HEK293 (cell line): ENCODE results near the gene ZNF48.

Source experiments
- BCL11B ChIP-seq: fragments of 450-650 bp; formaldehyde crosslinking; IDR thresholded peaks from 2 replicates; pipeline ENCODE4 v1.5.1; 2016; ENCODE audit warnings: low read depth, missing biosample characterization, missing genetic modification characterization
- KLF16 ChIP-seq: fragments of 450-650 bp; formaldehyde crosslinking; IDR thresholded peaks from 2 replicates; pipeline ENCODE4 v1.5.1; 2017; ENCODE audit warnings: missing biosample characterization, missing genetic modification characterization
- OVOL3 ChIP-seq: fragments of 450-650 bp; formaldehyde crosslinking; IDR thresholded peaks from 2 replicates; pipeline ENCODE4 v1.5.1; 2016; ENCODE audit warnings: missing biosample characterization, missing genetic modification characterization
- SETDB1 ChIP-seq: IDR thresholded peaks from one replicate; pipeline ENCODE4 v1.6.1; 2017; ENCODE audit warnings: mild to moderate bottlenecking, low read length, moderate library complexity, mixed read lengths; ENCODE audit not compliant: insufficient read length
- ZBTB21 ChIP-seq: fragments of 450-650 bp; formaldehyde crosslinking; IDR thresholded peaks from 2 replicates; pipeline ENCODE4 v1.5.1; 2017; ENCODE audit warnings: missing biosample characterization, missing genetic modification characterization
- ZFP41 ChIP-seq: fragments of 450-650 bp; formaldehyde crosslinking; IDR thresholded peaks from 2 replicates; pipeline ENCODE4 v1.5.1; 2016; ENCODE audit warnings: missing biosample characterization, missing genetic modification characterization, borderline replicate concordance
- ZNF121 ChIP-seq: fragments of 450-650 bp; formaldehyde crosslinking; IDR thresholded peaks from 2 replicates; pipeline ENCODE4 v1.5.1; 2016; ENCODE audit warnings: missing biosample characterization, missing genetic modification characterization
- ZNF157 ChIP-seq: fragments of 450-650 bp; formaldehyde crosslinking; IDR thresholded peaks from 2 replicates; pipeline ENCODE4 v1.5.1; 2016; ENCODE audit warnings: missing biosample characterization, missing genetic modification characterization
- ZNF184 ChIP-seq: fragments of 450-650 bp; IDR thresholded peaks from 2 replicates; pipeline ENCODE4 v1.5.1; 2018; ENCODE audit warnings: missing biosample characterization, mild to moderate bottlenecking, missing genetic modification characterization
- ZNF311 ChIP-seq: fragments of 450-650 bp; formaldehyde crosslinking; IDR thresholded peaks from 2 replicates; pipeline ENCODE4 v1.5.1; 2017; ENCODE audit warnings: missing biosample characterization, missing genetic modification characterization, borderline replicate concordance
- ZNF585B ChIP-seq: fragments of 450-650 bp; formaldehyde crosslinking; IDR thresholded peaks from 2 replicates; pipeline ENCODE4 v1.5.1; 2016; ENCODE audit warnings: missing biosample characterization, missing genetic modification characterization
- ZNF623 ChIP-seq: fragments of 450-650 bp; formaldehyde crosslinking; IDR thresholded peaks from 2 replicates; pipeline ENCODE4 v1.5.1; 2016; ENCODE audit warnings: missing biosample characterization, missing genetic modification characterization
- ZNF629 ChIP-seq: fragments of 450-650 bp; formaldehyde crosslinking; IDR thresholded peaks from 2 replicates; pipeline ENCODE4 v1.5.1; 2017; ENCODE audit warnings: missing biosample characterization, missing genetic modification characterization
- ZNF677 ChIP-seq: fragments of 450-650 bp; IDR thresholded peaks from 2 replicates; pipeline ENCODE4 v1.5.0; 2018; ENCODE audit warnings: missing biosample characterization, mild to moderate bottlenecking, missing genetic modification characterization, moderate library complexity
- ZNF747 ChIP-seq: fragments of 450-650 bp; formaldehyde crosslinking; IDR thresholded peaks from 2 replicates; pipeline ENCODE4 v1.5.1; 2016; ENCODE audit warnings: missing biosample characterization, missing genetic modification characterization
- ZNF785 ChIP-seq: fragments of 450-650 bp; formaldehyde crosslinking; IDR thresholded peaks from 2 replicates; pipeline ENCODE4 v1.5.1; 2016; ENCODE audit warnings: missing biosample characterization, missing genetic modification characterization
- TF ChIP-seq, protein P1 (sequence below): fragments of 450-650 bp; formaldehyde crosslinking; IDR thresholded peaks from 2 replicates; pipeline ENCODE4 v1.5.1; 2017; ENCODE audit warnings: missing biosample characterization, mild to moderate bottlenecking, missing genetic modification characterization, moderate library complexity
- TF ChIP-seq, protein P2 (sequence below): fragments of 450-650 bp; formaldehyde crosslinking; IDR thresholded peaks from 2 replicates; pipeline ENCODE4 v1.5.1; 2016; ENCODE audit warnings: missing biosample characterization, missing genetic modification characterization
- TF ChIP-seq, protein P3 (sequence below): fragments of 450-650 bp; formaldehyde crosslinking; IDR thresholded peaks from 2 replicates; pipeline ENCODE4 v1.5.1; 2016; ENCODE audit warnings: missing biosample characterization, missing genetic modification characterization
- TF ChIP-seq, protein P4 (sequence below): fragments of 450-650 bp; formaldehyde crosslinking; conservative IDR thresholded peaks from 2 replicates; pipeline ENCODE4 v1.5.1; 2016; ENCODE audit warnings: low read depth, missing biosample characterization, missing genetic modification characterization
- TF ChIP-seq, protein P5 (sequence below): fragments of 450-650 bp; formaldehyde crosslinking; IDR thresholded peaks from 2 replicates; pipeline ENCODE4 v1.5.1; 2016; ENCODE audit warnings: missing biosample characterization, missing genetic modification characterization, borderline replicate concordance

Gene ZNF48

DNA sequence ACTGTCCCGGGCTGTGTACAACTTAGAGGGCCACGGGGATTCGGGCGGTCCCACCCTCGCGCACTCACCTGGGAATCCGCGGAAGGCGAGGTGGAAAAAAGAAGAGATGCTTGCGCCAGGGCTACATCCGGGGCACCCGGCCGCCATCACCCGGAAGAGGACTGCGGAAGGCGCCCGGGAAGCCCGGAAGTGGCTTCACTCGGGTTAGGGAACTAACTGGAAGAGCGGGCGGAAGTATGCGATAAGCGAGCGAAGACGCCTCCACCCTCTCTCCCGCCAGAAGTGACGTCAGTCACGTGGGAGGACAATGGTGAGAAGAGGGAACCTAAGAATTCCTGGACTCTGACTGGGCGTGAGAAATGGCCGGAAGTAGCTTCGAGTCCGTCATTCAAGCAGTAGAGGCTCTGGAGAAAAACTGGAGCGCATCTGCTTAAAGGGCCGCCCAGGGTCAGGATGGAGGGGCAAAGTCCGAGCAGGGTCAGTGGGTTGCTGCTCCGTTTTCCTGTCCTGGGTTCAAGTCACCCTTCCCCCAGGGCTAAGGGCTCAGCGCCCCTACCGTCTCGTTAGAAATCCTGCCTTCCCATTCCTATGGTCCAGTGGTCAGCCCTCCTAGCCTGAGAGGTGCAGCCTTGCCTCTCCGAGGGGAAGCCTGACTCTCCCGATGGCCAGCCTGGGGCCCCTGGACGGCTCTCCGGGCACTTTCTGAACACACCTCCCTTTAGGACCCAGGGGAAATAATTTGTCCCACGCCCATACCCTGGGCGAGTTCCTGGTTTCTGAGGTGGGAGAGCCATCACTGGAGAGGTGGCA is 39.9 kb upstream of the ZNF48 start, which contains the start of gene CD2BP2 (continued):
- TF ChIP-seq, protein P1, sequence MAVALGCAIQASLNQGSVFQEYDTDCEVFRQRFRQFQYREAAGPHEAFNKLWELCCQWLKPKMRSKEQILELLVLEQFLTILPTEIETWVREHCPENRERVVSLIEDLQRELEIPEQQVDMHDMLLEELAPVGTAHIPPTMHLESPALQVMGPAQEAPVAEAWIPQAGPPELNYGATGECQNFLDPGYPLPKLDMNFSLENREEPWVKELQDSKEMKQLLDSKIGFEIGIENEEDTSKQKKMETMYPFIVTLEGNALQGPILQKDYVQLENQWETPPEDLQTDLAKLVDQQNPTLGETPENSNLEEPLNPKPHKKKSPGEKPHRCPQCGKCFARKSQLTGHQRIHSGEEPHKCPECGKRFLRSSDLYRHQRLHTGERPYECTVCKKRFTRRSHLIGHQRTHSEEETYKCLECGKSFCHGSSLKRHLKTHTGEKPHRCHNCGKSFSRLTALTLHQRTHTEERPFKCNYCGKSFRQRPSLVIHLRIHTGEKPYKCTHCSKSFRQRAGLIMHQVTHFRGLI, result 0 out of 2 replicates have a peak, but pooled peaks have one; percentile 25
- no peak; the same call in 1 of the 2 replicates for TF ChIP-seq ZNF184 (tag by site-specific recombination)
- TF ChIP-seq BCL11B (tag by site-specific recombination), result peak; percentile 99
- TF ChIP-seq, protein P2, sequence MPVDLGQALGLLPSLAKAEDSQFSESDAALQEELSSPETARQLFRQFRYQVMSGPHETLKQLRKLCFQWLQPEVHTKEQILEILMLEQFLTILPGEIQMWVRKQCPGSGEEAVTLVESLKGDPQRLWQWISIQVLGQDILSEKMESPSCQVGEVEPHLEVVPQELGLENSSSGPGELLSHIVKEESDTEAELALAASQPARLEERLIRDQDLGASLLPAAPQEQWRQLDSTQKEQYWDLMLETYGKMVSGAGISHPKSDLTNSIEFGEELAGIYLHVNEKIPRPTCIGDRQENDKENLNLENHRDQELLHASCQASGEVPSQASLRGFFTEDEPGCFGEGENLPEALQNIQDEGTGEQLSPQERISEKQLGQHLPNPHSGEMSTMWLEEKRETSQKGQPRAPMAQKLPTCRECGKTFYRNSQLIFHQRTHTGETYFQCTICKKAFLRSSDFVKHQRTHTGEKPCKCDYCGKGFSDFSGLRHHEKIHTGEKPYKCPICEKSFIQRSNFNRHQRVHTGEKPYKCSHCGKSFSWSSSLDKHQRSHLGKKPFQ (tag by site-specific recombination), result peak; percentile 78
- peak; percentile 27 for TF ChIP-seq KLF16
- no peak; the same call in 1 of the 2 replicates for TF ChIP-seq OVOL3
- peak; percentile 98 for TF ChIP-seq ZNF629 (tag by site-specific recombination)
- TF ChIP-seq, protein P3, sequence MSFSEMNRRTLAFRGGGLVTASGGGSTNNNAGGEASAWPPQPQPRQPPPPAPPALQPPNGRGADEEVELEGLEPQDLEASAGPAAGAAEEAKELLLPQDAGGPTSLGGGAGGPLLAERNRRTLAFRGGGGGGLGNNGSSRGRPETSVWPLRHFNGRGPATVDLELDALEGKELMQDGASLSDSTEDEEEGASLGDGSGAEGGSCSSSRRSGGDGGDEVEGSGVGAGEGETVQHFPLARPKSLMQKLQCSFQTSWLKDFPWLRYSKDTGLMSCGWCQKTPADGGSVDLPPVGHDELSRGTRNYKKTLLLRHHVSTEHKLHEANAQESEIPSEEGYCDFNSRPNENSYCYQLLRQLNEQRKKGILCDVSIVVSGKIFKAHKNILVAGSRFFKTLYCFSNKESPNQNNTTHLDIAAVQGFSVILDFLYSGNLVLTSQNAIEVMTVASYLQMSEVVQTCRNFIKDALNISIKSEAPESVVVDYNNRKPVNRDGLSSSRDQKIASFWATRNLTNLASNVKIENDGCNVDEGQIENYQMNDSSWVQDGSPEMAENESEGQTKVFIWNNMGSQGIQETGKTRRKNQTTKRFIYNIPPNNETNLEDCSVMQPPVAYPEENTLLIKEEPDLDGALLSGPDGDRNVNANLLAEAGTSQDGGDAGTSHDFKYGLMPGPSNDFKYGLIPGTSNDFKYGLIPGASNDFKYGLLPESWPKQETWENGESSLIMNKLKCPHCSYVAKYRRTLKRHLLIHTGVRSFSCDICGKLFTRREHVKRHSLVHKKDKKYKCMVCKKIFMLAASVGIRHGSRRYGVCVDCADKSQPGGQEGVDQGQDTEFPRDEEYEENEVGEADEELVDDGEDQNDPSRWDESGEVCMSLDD (tag by site-specific recombination), result no peak
- TF ChIP-seq ZNF677 (tag by site-specific recombination), result no peak
- no peak for TF ChIP-seq ZNF623 (tag by site-specific recombination)
- TF ChIP-seq, protein P4, sequence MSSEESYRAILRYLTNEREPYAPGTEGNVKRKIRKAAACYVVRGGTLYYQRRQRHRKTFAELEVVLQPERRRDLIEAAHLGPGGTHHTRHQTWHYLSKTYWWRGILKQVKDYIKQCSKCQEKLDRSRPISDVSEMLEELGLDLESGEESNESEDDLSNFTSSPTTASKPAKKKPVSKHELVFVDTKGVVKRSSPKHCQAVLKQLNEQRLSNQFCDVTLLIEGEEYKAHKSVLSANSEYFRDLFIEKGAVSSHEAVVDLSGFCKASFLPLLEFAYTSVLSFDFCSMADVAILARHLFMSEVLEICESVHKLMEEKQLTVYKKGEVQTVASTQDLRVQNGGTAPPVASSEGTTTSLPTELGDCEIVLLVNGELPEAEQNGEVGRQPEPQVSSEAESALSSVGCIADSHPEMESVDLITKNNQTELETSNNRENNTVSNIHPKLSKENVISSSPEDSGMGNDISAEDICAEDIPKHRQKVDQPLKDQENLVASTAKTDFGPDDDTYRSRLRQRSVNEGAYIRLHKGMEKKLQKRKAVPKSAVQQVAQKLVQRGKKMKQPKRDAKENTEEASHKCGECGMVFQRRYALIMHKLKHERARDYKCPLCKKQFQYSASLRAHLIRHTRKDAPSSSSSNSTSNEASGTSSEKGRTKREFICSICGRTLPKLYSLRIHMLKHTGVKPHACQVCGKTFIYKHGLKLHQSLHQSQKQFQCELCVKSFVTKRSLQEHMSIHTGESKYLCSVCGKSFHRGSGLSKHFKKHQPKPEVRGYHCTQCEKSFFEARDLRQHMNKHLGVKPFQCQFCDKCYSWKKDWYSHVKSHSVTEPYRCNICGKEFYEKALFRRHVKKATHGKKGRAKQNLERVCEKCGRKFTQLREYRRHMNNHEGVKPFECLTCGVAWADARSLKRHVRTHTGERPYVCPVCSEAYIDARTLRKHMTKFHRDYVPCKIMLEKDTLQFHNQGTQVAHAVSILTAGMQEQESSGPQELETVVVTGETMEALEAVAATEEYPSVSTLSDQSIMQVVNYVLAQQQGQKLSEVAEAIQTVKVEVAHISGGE (tag by site-specific recombination), result peak; percentile 97
- TF ChIP-seq ZBTB21 (tag by site-specific recombination), result peak; percentile 96
- TF ChIP-seq ZNF157 (tag by site-specific recombination), result no peak
- no peak for TF ChIP-seq ZNF747 (tag by site-specific recombination)
- TF ChIP-seq ZFP41 (tag by site-specific recombination), result no peak
- TF ChIP-seq SETDB1, result no peak
- TF ChIP-seq ZNF121 (tag by site-specific recombination), result no peak
- peak; percentile 40; the same call in 1 of the 2 replicates for TF ChIP-seq ZNF785 (tag by site-specific recombination)
- TF ChIP-seq, protein P5, sequence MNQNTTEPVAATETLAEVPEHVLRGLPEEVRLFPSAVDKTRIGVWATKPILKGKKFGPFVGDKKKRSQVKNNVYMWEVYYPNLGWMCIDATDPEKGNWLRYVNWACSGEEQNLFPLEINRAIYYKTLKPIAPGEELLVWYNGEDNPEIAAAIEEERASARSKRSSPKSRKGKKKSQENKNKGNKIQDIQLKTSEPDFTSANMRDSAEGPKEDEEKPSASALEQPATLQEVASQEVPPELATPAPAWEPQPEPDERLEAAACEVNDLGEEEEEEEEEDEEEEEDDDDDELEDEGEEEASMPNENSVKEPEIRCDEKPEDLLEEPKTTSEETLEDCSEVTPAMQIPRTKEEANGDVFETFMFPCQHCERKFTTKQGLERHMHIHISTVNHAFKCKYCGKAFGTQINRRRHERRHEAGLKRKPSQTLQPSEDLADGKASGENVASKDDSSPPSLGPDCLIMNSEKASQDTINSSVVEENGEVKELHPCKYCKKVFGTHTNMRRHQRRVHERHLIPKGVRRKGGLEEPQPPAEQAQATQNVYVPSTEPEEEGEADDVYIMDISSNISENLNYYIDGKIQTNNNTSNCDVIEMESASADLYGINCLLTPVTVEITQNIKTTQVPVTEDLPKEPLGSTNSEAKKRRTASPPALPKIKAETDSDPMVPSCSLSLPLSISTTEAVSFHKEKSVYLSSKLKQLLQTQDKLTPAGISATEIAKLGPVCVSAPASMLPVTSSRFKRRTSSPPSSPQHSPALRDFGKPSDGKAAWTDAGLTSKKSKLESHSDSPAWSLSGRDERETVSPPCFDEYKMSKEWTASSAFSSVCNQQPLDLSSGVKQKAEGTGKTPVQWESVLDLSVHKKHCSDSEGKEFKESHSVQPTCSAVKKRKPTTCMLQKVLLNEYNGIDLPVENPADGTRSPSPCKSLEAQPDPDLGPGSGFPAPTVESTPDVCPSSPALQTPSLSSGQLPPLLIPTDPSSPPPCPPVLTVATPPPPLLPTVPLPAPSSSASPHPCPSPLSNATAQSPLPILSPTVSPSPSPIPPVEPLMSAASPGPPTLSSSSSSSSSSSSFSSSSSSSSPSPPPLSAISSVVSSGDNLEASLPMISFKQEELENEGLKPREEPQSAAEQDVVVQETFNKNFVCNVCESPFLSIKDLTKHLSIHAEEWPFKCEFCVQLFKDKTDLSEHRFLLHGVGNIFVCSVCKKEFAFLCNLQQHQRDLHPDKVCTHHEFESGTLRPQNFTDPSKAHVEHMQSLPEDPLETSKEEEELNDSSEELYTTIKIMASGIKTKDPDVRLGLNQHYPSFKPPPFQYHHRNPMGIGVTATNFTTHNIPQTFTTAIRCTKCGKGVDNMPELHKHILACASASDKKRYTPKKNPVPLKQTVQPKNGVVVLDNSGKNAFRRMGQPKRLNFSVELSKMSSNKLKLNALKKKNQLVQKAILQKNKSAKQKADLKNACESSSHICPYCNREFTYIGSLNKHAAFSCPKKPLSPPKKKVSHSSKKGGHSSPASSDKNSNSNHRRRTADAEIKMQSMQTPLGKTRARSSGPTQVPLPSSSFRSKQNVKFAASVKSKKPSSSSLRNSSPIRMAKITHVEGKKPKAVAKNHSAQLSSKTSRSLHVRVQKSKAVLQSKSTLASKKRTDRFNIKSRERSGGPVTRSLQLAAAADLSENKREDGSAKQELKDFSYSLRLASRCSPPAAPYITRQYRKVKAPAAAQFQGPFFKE (tag by site-specific recombination), result no peak; the same call in 1 of the 2 replicates
- TF ChIP-seq ZNF311 (tag by site-specific recombination), result no peak
- TF ChIP-seq ZNF585B (tag by site-specific recombination), result no peak
